Thyroid gland (tissue), 4 donors: ENCODE data around the gene CDC25C. TPM values are rescaled to one million over a fixed set of nuclear protein-coding genes. Genes with fewer than 3 reads are reported as not detected.

Experiments
- DNase-seq, 2 donors: peaks; one replicate each; pipeline ENCODE4 v3.0.0-alpha.2; 2019
- H3K27ac ChIP-seq, 3 donors: fragments of 200-600 bp; sonication (generic); 1 replicate in 2 of 3; 2 replicates in 1 of 3; pipeline ENCODE4 v1.5.1; 2016 to 2019; ENCODE audit warnings: mild to moderate bottlenecking in 1 of 3, moderate library complexity in 1 of 3
- H3K27me3 ChIP-seq: fragments of 200-600 bp; sonication (generic); one replicate; pipeline ENCODE4 v1.5.1; 2019
- H3K36me3 ChIP-seq, 2 donors: fragments of 200-600 bp; sonication (generic); one replicate each; pipeline ENCODE4 v1.5.1; 2016 to 2019
- H3K4me1 ChIP-seq, 2 donors: fragments of 200-600 bp; sonication (generic); one replicate each; pipeline ENCODE4 v1.5.1; 2017 to 2019
- H3K4me3 ChIP-seq, 3 donors: fragments of 200-600 bp; sonication (generic); replicated peaks in 1 of 3; 1 replicate in 2 of 3; 2 replicates in 1 of 3; pipeline ENCODE4 v1.5.1; 2016; ENCODE audit warnings: mild to moderate bottlenecking in 1 of 3
- H3K9me3 ChIP-seq: fragments of 200-600 bp; sonication (generic); one replicate; pipeline ENCODE4 v1.5.1; 2017
- CTCF ChIP-seq, 6 experiments: fragments of 200-600 bp in 3 of 6; fragments of 450-650 bp in 3 of 6; sonication (generic) in 3 of 6; IDR thresholded peaks; one replicate each; pipeline ENCODE4 v1.5.1; 2016 to 2019; ENCODE audit warnings: antibody characterized with exemption in 6 of 6, mild to moderate bottlenecking in 2 of 6, inconsistent platforms in 1 of 6, moderate library complexity in 1 of 6
- POLR2A ChIP-seq, 2 donors: fragments of 450-650 bp; IDR thresholded peaks; one replicate each; pipeline ENCODE4 v1.6.1; 2017; ENCODE audit warnings: antibody characterized with exemption in 2 of 2, mild to moderate bottlenecking in 2 of 2, moderate library complexity in 1 of 2
- WGBS, 2 donors: methylation state at CpG; one replicate each; pipeline ENCODE4 v1.1.5; 2017; 5-methylcytosine and 5-hydroxymethylcytosine counted together
- intact Hi-C: fragments of 100-400 bp; cut with DNase I; formaldehyde crosslinking; loops from one replicate; pipeline ENCODE4 v1.15.1; 2023
- total RNA-seq, 4 donors: library from RNA; depleted of rRNA; stranded (reverse); fragments of >200 nt; gene quantifications; one replicate each; pipeline ENCODE4 v1.2.3, GENCODE V29; 2016

The CDC25C gene
- total RNA-seq, 4 donors from 2014 or later: 0.27 TPM; not detected in 3

- Histone ChIP-seq H3K27me3 (no peaks in the 10 kb centered on the region), H3K27ac (no peak overlapping the region), H3K9me3 (no peaks in the 10 kb centered on the region), H3K36me3 (no peaks in the 10 kb centered on the region), H3K4me1 (peaks cover 0 to 8% of the 10 kb centered on the region in 2 donors), H3K4me3 (no peak overlapping the region)
- no peak for DNase-seq
- intact Hi-C loops: no loop called here
- no peak for TF ChIP-seq CTCF (IDR thresholded peaks at IDR 0.05)
- 64 to 65% methylated on average over 2 of the region's 2 CpGs for WGBS, 2 donors
Measured at GRCh38 chr5:138243794-138244193, 87.8 kb downstream of the CDC25C start.

GRCh38 chr5:138241688-138242571, 89.7 kb downstream of the CDC25C start:
- Histone ChIP-seq H3K27me3 (no peaks in the 10 kb centered on the region), H3K27ac (no peak overlapping the region), H3K36me3 (no peaks in the 10 kb centered on the region), H3K9me3 (no peaks in the 10 kb centered on the region), H3K4me1 (peaks cover 0 to 8% of the 10 kb centered on the region in 2 donors), H3K4me3 (peak overlapping the region; percentile 5 to 39 (median 34))
- no peak for TF ChIP-seq CTCF (IDR thresholded peaks at IDR 0.05)
- no peak for TF ChIP-seq POLR2A (IDR thresholded peaks at IDR 0.05)
- intact Hi-C loops: no loop called here
- peak; percentile 20 to 31 for DNase-seq
- WGBS, 2 donors: 7 to 34% methylated on average over 5 to 24 of the region's 67 CpGs

GRCh38 chr5:138240650-138241385, 90.8 kb downstream of the CDC25C start:
- H3K27ac ChIP-seq: no peak overlapping the region
- DNase-seq: no peak

GRCh38 chr5:138238034-138238433, 93.6 kb downstream of the CDC25C start:
- no peaks in the 10 kb centered on the region for H3K27me3 ChIP-seq

More at GRCh38 chr5:138240650-138241385, 90.8 kb downstream of the CDC25C start:
- no peak overlapping the region for H3K4me3 ChIP-seq
- intact Hi-C loops: no loop called here
- no peaks in the 10 kb centered on the region for H3K27me3 ChIP-seq
- WGBS, 2 donors: 78 to 87% methylated on average over 3 of the region's 3 CpGs
- peaks cover 0 to 8% of the 10 kb centered on the region in 2 donors for H3K4me1 ChIP-seq
- no peaks in the 10 kb centered on the region for H3K36me3 ChIP-seq
- TF ChIP-seq POLR2A (IDR thresholded peaks at IDR 0.05) (no peak), CTCF (IDR thresholded peaks at IDR 0.05) (no peak)
- H3K9me3 ChIP-seq: no peaks in the 10 kb centered on the region

More at GRCh38 chr5:138238034-138238433, 93.6 kb downstream of the CDC25C start:
- peaks cover 0 to 8% of the 10 kb centered on the region in 2 donors for H3K4me1 ChIP-seq
- H3K4me3 ChIP-seq: no peak overlapping the region
- H3K9me3 ChIP-seq: no peaks in the 10 kb centered on the region
- WGBS, 2 donors: 73 to 85% methylated on average over 1 of the region's 1 CpG
- DNase-seq: no peak
- no peak overlapping the region for H3K27ac ChIP-seq
- H3K36me3 ChIP-seq: no peaks in the 10 kb centered on the region
- intact Hi-C loops: no loop called here
- TF ChIP-seq POLR2A (IDR thresholded peaks at IDR 0.05): no peak
- no peak for TF ChIP-seq CTCF (IDR thresholded peaks at IDR 0.05)

Other genes starting within 250 kb of the CDC25C start
- gene WNT8A, start 247.8 kb downstream of the CDC25C start, total RNA-seq: not detected
- 10 to 100 TPM in 3 of 4 donors, 1 to 10 TPM in 1; 4.3 to 14.4 (median 12.0) TPM for gene NME5, start 192.4 kb downstream of the CDC25C start, total RNA-seq
- gene BRD8, start 153.2 kb downstream of the CDC25C start, total RNA-seq: 10 to 100 TPM; 56.9 to 96.1 (median 65.3) TPM
- 1 to 10 TPM in 2 of 4 donors, under 1 TPM in 1, not detected in 1; 0.40 to 2.6 (median 1.9) TPM for gene KIF20A, start 152.7 kb downstream of the CDC25C start, total RNA-seq
- 10 to 100 TPM; 17.5 to 31.0 (median 22.5) TPM for gene CDC23, start 118.5 kb downstream of the CDC25C start, total RNA-seq
- not detected for gene GFRA3, start 57.2 kb downstream of the CDC25C start, total RNA-seq
- 10 to 100 TPM; 17.8 to 32.4 (median 20.7) TPM for gene FAM53C, start 6.5 kb upstream of the CDC25C start, total RNA-seq
- 10 to 100 TPM; 64.8 to 89.4 (median 75.6) TPM for gene KDM3B, start 20.9 kb upstream of the CDC25C start, total RNA-seq
- gene REEP2, start 107.3 kb upstream of the CDC25C start, total RNA-seq: 1 to 10 TPM in 2 of 4 donors, under 1 TPM in 1, not detected in 1; 0.54 to 3.6 (median 2.0) TPM
- gene EGR1, start 133.7 kb upstream of the CDC25C start, total RNA-seq: 10 to 100 TPM in 3 of 4 donors, 1 to 10 TPM in 1; 5.1 to 72.3 (median 15.3) TPM
- gene ETF1, start 211.4 kb upstream of the CDC25C start, total RNA-seq: 10 to 100 TPM; 64.9 to 84.9 (median 80.4) TPM
- 100 to 1,000 TPM; 253 to 556 (median 406) TPM for gene HSPA9, start 243.6 kb upstream of the CDC25C start, total RNA-seq